Upper lobe of right lung (tissue), 1 donor: ENCODE measurements around the gene EGFL7. TPM values are rescaled to one million over a fixed set of nuclear protein-coding genes. Genes with fewer than 3 reads are reported as not detected.
A peak's percentile ranks its signal among the peaks of the same experiment; 100 is the strongest.

Experiments used
- ATAC-seq: fragments of 200-7000 bp; cut with Tn5 transposase; one replicate; pipeline ENCODE4 v1.9.1; 2020; ENCODE audit warnings: mild to moderate bottlenecking, moderate library complexity
- DNase-seq: peaks from one replicate; pipeline ENCODE4 v3.0.0-alpha.2; 2020
- H3K27ac ChIP-seq: fragments of 200-600 bp; one replicate; pipeline ENCODE4 v1.8.0; 2022
- H3K27me3 ChIP-seq: fragments of 200-600 bp; one replicate; pipeline ENCODE4 v1.8.0; 2022; ENCODE audit warnings: mild to moderate bottlenecking
- H3K36me3 ChIP-seq: fragments of 200-600 bp; one replicate; pipeline ENCODE4 v1.8.0; 2022
- H3K4me1 ChIP-seq: fragments of 200-600 bp; one replicate; pipeline ENCODE4 v1.8.0; 2022
- H3K4me3 ChIP-seq: fragments of 200-600 bp; one replicate; pipeline ENCODE4 v1.8.0; 2022; ENCODE audit warnings: mild to moderate bottlenecking
- H3K9me3 ChIP-seq: fragments of 200-600 bp; one replicate; pipeline ENCODE4 v1.8.0; 2022
- CTCF ChIP-seq: fragments of 200-600 bp; IDR thresholded peaks from one replicate; pipeline ENCODE4 v1.8.0; 2022; ENCODE audit warnings: antibody characterized with exemption
- intact Hi-C: fragments of 100-400 bp; cut with DNase I; formaldehyde crosslinking; loops from one replicate; pipeline ENCODE4 v1.11.0; 2022
- total RNA-seq: library from RNA; stranded (reverse); fragmentation: NEBNext Ultra II Directional; extraction: Animal tissue kit (Norgen Biotek cat#: 25700); gene quantifications from one replicate; pipeline ENCODE4 v1.2.1, GENCODE V29; 2021
- donor health status: DM: no; HTN: yes; CAD: no; lungs with severe emphysema.

EGFL7 gene
- total RNA-seq, 1 donor from 2014 or later, result 302 TPM

- ATAC-seq (peak; percentile 44), DNase-seq (peak; percentile 85)
- H3K4me1 ChIP-seq, result peaks cover 20% of the 10 kb centered on the region
- H3K27ac ChIP-seq, result no peak overlapping the region
- H3K27me3 ChIP-seq, result no peaks in the 10 kb centered on the region
- TF ChIP-seq CTCF, result no peak
- peaks cover 15% of the 10 kb centered on the region for H3K36me3 ChIP-seq
- intact Hi-C loops, result no loop called here
- no peak overlapping the region for H3K4me3 ChIP-seq
- no peaks in the 10 kb centered on the region for H3K9me3 ChIP-seq
These were observed 16.8 kb downstream of the EGFL7 start for GRCh38 chr9:136679431-136679941.

DNA sequence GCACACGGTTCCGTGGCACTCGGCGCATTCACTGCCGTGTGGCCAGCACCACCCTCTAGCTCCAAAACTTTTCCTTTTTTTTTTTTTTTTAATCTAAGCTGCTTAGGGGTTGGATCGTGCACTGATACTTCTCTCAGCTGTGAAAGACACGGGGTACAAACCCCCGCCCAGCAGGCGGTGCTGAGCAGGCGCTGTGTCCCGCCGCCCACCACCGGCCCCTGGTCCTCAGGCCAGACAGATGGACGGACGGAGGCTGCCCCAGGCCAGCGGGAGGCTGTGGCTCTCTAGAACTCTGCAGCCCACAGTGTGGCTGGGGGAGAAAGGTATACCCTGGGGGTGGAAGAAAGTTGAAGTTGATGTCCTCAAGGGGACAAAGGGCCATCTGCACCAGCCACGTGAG lies 18.3 kb downstream of the EGFL7 start:
- no peak for TF ChIP-seq CTCF
- no peaks in the 10 kb centered on the region for H3K9me3 ChIP-seq
- intact Hi-C loops, result no loop called here
- H3K27ac ChIP-seq, result no peak overlapping the region
- no peak for ATAC-seq
- peaks cover 10% of the 10 kb centered on the region for H3K36me3 ChIP-seq
- no peaks in the 10 kb centered on the region for H3K27me3 ChIP-seq
- H3K4me1 ChIP-seq, result peaks cover 32% of the 10 kb centered on the region
- no peak overlapping the region for H3K4me3 ChIP-seq
- no peak for DNase-seq

DNA sequence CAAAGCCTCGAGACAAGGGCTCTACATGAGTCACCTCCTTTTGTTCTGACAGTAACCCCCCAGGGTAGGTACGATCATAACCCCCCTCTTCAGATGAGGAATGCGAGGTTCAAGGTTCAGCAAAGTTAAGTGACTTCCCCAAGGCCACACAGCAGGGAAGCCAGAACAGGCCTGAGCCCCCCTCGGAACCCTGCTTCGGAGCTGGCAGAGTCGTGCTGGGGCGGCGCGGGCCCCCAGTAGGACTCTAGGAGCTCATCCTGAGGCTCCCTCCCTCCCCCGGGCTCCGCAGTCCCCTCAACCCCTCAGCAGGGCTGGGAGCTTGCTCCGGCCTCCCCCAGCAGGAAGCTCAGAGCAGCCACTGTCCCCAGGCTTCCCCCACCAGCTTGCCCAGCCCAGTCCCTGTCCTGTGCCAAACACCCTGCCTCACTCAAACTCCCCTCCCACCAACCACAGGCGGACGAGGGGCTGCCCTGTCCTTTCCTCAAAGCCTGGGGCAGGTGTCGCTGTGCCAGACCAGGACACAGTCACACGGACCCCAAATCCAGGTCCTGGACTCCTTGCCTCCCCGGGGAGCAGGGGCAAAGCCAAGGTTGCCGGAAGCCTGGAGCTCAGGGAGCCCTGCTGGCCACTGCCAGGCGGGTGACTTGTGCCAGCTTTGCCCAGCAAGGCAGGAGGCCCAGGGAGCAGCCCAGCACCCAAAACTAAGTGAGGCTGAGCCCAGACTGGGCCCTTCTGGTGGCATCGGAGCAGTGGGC lies 19.4 kb downstream of the EGFL7 start:
- no peak for ATAC-seq
- H3K9me3 ChIP-seq, result no peaks in the 10 kb centered on the region
- no peak for TF ChIP-seq CTCF
- no peak overlapping the region for H3K27ac ChIP-seq
- H3K4me1 ChIP-seq, result peaks cover 34% of the 10 kb centered on the region
- peaks cover under 1% of the 10 kb centered on the region for H3K36me3 ChIP-seq
- H3K4me3 ChIP-seq, result no peak overlapping the region
- intact Hi-C loops, result no loop called here
- no peak for DNase-seq
- no peaks in the 10 kb centered on the region for H3K27me3 ChIP-seq

DNA sequence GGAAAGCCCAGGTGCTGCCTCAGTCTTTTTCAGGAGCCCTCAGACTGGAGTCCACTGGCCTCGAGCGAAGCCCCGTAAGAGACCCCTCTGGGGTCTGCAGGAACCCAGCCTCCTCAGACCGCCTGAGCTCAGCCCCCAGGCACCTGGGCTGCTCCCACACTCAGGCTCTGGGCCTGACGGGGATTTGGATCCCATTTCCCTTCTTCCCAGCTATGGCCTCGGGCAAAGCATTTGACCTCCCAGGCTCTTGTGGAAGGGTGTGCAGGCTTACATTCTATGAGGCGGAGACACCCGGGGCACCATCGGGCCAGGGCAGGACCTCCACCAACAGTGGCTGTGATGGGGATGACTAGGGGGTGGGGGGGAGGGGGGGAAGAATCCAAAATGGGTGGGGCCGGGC lies 20.0 kb downstream of the EGFL7 start:
- no peak overlapping the region for H3K4me3 ChIP-seq
- peaks cover 35% of the 10 kb centered on the region for H3K4me1 ChIP-seq
- TF ChIP-seq CTCF, result no peak
- no peaks in the 10 kb centered on the region for H3K36me3 ChIP-seq
- ATAC-seq (no peak), DNase-seq (no peak)
- intact Hi-C loops, result no loop called here
- H3K9me3 ChIP-seq, result no peaks in the 10 kb centered on the region
- no peak overlapping the region for H3K27ac ChIP-seq
- no peaks in the 10 kb centered on the region for H3K27me3 ChIP-seq

DNA sequence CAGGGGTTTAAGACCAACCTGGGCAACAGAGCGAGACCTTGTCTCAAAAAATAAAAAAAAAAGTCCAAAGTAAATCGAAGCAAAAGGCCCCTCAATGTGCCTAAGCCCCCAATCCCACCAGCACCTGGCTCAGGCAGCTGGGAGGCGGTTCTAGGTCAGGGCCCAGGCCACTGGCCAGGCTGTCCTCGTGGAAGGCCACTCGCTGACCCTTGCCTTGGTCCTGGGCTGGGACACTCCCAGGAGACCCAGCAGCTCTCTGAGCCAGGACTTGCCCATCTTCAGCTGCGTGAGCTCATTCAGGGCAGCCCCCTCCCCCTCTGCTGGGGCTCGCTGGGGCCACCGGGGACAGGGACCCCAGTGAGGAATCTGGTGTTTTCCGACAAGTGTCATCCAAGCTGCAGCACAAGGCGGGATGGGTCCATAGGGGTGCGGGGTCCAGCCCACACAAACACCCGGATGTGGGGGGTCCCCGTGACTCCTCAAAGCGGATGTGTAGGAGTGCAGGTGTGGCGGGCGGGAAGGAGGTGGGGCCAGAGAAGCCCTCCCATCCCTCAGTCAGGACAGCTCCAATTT lies 20.5 kb downstream of the EGFL7 start:
- intact Hi-C loops, result no loop called here
- H3K4me1 ChIP-seq, result peaks cover 41% of the 10 kb centered on the region

More for the DNA sequence above, 20.5 kb downstream of the EGFL7 start:
- DNase-seq (no peak), ATAC-seq (no peak)
- no peaks in the 10 kb centered on the region for H3K36me3 ChIP-seq
- H3K27me3 ChIP-seq, result no peaks in the 10 kb centered on the region
- TF ChIP-seq CTCF, result no peak
- no peak overlapping the region for H3K4me3 ChIP-seq
- no peaks in the 10 kb centered on the region for H3K9me3 ChIP-seq
- no peak overlapping the region for H3K27ac ChIP-seq
